ENCODE data around the gene ZDHHC17.
"Not testable (repeated sequence)": the region's sequence is repeated elsewhere in the genome, so short reads cannot be mapped to it uniquely, and the experiment has no call there.

Gene ZDHHC17

DNA sequence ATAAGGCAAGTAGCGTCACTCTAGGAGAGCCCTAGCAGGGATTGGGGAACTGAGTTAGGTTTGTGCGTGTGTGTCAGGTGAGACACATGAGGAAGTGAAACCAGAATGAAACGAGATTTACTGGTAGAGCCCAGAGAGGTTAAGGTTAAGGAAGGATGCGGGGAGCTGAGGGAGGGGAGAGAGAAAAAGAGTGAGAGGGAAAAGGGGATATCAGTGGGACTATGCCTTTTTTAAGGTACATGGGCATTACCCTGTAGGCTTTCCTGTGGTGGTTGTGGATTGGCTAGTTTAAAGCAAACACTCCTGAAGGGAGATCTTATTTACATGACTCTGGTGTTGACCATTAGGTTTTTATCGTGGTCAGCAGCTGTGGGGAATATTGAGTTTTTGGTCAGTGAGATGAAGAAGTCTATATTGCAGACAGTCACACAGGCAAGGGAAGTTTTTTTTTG lies 13.9 kb downstream of the ZDHHC17 start:
- DNase-seq, result no peak
- no peak overlapping the region for H3K27ac ChIP-seq
- H3K4me3 ChIP-seq (ENCODE audit: low read depth, low read length), result no peak overlapping the region

DNA sequence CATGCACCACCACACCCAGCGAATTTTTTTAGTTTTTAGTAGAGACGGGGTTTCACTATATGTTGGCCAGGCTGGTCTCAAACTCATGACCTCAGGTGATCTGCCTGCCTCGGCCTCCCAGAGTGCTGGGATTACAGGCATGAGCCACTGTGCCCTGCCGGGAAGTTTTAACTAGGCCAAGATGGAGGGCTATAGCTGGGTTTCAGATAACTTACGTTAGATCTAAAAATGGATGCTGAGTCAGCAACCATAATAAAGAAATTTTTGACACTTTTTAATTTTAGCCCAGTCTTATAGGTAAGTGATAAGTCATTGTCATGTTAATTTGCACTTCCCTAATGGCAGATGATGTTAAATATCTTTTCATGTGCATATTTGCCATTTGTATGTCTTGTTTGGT lies 14.4 kb downstream of the ZDHHC17 start:
- no peak overlapping the region for H3K27ac ChIP-seq
- H3K9me3 ChIP-seq (ENCODE audit: severe bottlenecking), result no peaks in the 10 kb centered on the region
- H3K36me3 ChIP-seq, result no peaks in the 10 kb centered on the region
- H3K27me3 ChIP-seq (ENCODE audit: insufficient read depth, low read depth, severe bottlenecking), result no peaks in the 10 kb centered on the region
- no peak overlapping the region for H3K4me3 ChIP-seq (ENCODE audit: low read depth, low read length)
- TF ChIP-seq, protein P1, sequence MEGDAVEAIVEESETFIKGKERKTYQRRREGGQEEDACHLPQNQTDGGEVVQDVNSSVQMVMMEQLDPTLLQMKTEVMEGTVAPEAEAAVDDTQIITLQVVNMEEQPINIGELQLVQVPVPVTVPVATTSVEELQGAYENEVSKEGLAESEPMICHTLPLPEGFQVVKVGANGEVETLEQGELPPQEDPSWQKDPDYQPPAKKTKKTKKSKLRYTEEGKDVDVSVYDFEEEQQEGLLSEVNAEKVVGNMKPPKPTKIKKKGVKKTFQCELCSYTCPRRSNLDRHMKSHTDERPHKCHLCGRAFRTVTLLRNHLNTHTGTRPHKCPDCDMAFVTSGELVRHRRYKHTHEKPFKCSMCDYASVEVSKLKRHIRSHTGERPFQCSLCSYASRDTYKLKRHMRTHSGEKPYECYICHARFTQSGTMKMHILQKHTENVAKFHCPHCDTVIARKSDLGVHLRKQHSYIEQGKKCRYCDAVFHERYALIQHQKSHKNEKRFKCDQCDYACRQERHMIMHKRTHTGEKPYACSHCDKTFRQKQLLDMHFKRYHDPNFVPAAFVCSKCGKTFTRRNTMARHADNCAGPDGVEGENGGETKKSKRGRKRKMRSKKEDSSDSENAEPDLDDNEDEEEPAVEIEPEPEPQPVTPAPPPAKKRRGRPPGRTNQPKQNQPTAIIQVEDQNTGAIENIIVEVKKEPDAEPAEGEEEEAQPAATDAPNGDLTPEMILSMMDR (IDR thresholded peaks at IDR 0.05; ENCODE audit: low read depth, low read length), result no peak
- DNase-seq, result no peak

More for the DNA sequence above, 13.9 kb downstream of the ZDHHC17 start:
- no peaks in the 10 kb centered on the region for H3K9me3 ChIP-seq (ENCODE audit: severe bottlenecking)
- H3K36me3 ChIP-seq, result no peaks in the 10 kb centered on the region
- TF ChIP-seq, protein P1 (IDR thresholded peaks at IDR 0.05; ENCODE audit: low read depth, low read length), result no peak
- no peaks in the 10 kb centered on the region for H3K27me3 ChIP-seq (ENCODE audit: insufficient read depth, low read depth, severe bottlenecking)

DNA sequence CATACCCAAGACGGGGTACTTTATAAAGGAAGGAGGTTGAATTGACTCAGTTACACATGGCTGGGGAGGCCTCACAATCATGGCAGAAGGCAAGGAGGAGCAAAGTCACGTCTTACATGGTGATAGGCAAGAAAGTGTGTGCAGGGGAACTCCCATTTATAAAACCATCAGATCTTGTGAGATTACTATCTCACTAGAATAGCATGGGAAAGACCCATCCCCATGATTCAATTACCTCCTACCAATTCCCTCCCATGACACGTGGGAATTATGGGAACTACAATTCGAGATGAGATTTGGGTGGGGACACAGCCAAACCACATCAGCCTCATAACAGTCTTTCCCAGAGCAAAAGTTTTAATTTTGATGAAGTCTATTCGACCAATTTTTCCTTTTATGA lies 15.4 kb downstream of the ZDHHC17 start:
- not testable (repeated sequence) for H3K27ac ChIP-seq; H3K36me3 ChIP-seq; H3K9me3 ChIP-seq (ENCODE audit: severe bottlenecking); H3K27me3 ChIP-seq (ENCODE audit: insufficient read depth, low read depth, severe bottlenecking); H3K4me3 ChIP-seq (ENCODE audit: low read depth, low read length); DNase-seq

DNA sequence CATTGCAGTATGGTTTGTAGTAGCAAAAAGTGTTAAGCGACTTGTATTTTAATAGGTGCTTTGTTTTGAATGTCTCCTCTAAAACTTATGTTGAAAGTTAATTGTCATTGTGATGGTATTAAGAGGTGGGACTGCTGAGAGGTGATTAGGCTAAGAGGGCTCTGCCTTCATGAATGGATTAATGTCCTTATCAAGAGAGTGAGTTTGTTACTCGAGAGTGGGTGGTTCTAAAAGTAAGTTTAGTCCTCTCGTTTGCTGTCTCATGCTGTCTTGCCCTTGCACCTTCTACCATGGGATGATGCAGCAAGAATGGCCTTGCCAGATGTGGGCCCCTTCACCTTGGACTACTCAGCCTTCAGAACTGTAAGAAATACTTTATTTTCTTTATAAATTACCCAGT lies 17.4 kb downstream of the ZDHHC17 start:
- TF ChIP-seq, protein P1 (IDR thresholded peaks at IDR 0.05; ENCODE audit: low read depth, low read length), result no peak
- Histone ChIP-seq H3K27ac (no peak overlapping the region), H3K27me3 (ENCODE audit: insufficient read depth, low read depth, severe bottlenecking) (no peaks in the 10 kb centered on the region), H3K36me3 (no peaks in the 10 kb centered on the region; the same call in 1 of the 2 replicates), H3K9me3 (ENCODE audit: severe bottlenecking) (no peaks in the 10 kb centered on the region), H3K4me3 (ENCODE audit: low read depth, low read length) (no peak overlapping the region)
- DNase-seq, result no peak

DNA sequence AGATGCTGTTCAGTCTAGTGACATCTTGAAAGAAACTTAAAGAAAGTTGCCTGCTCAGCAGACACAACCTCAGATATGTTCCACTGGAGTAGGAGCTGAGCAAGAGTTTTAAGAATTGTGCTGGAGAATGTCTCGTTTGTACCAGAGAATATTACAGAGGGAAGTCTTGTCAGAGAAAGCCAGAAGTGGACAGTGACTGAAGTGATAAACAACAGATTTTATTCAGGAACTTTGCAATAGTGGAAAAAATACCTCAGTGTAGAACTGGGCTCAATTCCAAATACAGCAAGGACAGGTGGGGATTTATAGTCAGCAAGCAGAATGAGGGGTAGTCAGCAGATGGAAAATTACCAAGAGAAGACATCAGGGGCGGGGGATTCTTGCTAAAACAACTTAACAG lies 18.6 kb downstream of the ZDHHC17 start:
- H3K27ac ChIP-seq, result no peak overlapping the region
- TF ChIP-seq, protein P1 (IDR thresholded peaks at IDR 0.05; ENCODE audit: low read depth, low read length), result no peak
- H3K9me3 ChIP-seq (ENCODE audit: severe bottlenecking), result no peaks in the 10 kb centered on the region
- DNase-seq, result no peak
- H3K4me3 ChIP-seq (ENCODE audit: low read depth, low read length), result no peak overlapping the region
- no peaks in the 10 kb centered on the region; the same call in 1 of the 2 replicates for H3K36me3 ChIP-seq
- H3K27me3 ChIP-seq (ENCODE audit: insufficient read depth, low read depth, severe bottlenecking), result no peaks in the 10 kb centered on the region

DNA sequence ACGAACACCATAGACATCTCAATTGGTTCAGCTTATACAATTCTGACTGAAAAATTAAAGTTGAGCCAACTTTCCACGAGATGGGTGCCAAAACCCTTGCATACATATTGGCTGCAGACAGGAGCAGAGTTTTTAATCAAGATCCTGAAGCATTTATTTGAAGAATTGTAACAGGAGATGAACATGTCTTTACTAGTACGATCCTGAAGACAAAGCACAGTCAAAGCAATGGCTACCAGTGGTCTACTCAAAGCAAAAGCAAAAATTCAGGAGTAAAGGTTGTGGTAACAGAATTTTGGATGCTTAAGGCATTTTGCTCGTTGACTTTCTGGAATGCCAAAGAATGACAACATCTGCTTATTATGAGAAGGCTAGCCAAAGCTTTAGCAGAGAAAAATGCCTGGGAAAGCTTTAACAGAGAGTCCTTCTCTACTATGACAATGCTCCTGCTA lies 20.7 kb downstream of the ZDHHC17 start:
- H3K9me3 ChIP-seq (ENCODE audit: severe bottlenecking), result no peaks in the 10 kb centered on the region
- TF ChIP-seq, protein P1 (IDR thresholded peaks at IDR 0.05; ENCODE audit: low read depth, low read length), result no peak
- no peak overlapping the region for H3K4me3 ChIP-seq (ENCODE audit: low read depth, low read length)
- H3K27ac ChIP-seq, result no peak overlapping the region
- no peaks in the 10 kb centered on the region; the same call in 1 of the 2 replicates for H3K36me3 ChIP-seq
- no peak for DNase-seq
- no peaks in the 10 kb centered on the region for H3K27me3 ChIP-seq (ENCODE audit: insufficient read depth, low read depth, severe bottlenecking)
